Left lung (tissue), 10 donors: ENCODE data around the gene FADS3. TPM values are rescaled to one million over a fixed set of nuclear protein-coding genes. Genes with fewer than 3 reads are reported as not detected.
A peak's percentile ranks its signal among the peaks of the same experiment; 100 is the strongest.

Experiments used
- ATAC-seq: fragments of 200-7000 bp; cut with Tn5 transposase; one replicate; pipeline ENCODE4 v1.9.1; 2020; ENCODE audit warnings: moderate library complexity
- DNase-seq, 4 donors: peaks; one replicate each; pipeline ENCODE4 v3.0.0-alpha.2; 2013 to 2020
- H3K27ac ChIP-seq, 2 donors: fragments of 200-600 bp; sonication (generic) in 1 of 2; one replicate each; pipeline versions ENCODE4 v1.5.0 to v1.8.0; 2020 to 2021
- H3K27me3 ChIP-seq, 2 donors: fragments of 200-600 bp; sonication (generic) in 1 of 2; one replicate each; pipeline versions ENCODE4 v1.5.0 to v1.8.0; 2020 to 2021
- H3K36me3 ChIP-seq, 2 donors: fragments of 200-600 bp; sonication (generic) in 1 of 2; one replicate each; pipeline versions ENCODE4 v1.5.0 to v1.8.0; 2020 to 2021
- H3K4me1 ChIP-seq, 2 donors: fragments of 200-600 bp; one replicate each; pipeline ENCODE4 v1.8.0; 2021
- H3K4me3 ChIP-seq, 2 donors: fragments of 200-600 bp; sonication (generic) in 1 of 2; one replicate each; pipeline versions ENCODE4 v1.5.0 to v1.8.0; 2020 to 2021; ENCODE audit warnings: mild to moderate bottlenecking in 1 of 2
- H3K9me3 ChIP-seq, 2 donors: fragments of 200-600 bp; sonication (generic) in 1 of 2; one replicate each; pipeline versions ENCODE4 v1.5.0 to v1.8.0; 2020 to 2021
- CTCF ChIP-seq, 2 donors: fragments of 200-600 bp; sonication (generic) in 1 of 2; IDR thresholded peaks; one replicate each; pipeline versions ENCODE4 v1.5.0 to v1.8.0; 2021; ENCODE audit warnings: antibody characterized with exemption in 2 of 2
- intact Hi-C, 2 donors: fragments of 100-400 bp; cut with DNase I; formaldehyde crosslinking; loops; one replicate each; pipeline versions ENCODE4 v1.11.2 to v1.14.2; 2022
- polyA plus RNA-seq, 6 donors: library from polyadenylated mRNA; unstranded; fragments of 120-200 nt; gene quantifications; one replicate each; pipeline ENCODE4 v1.2.1, GENCODE V29; 2013; ENCODE audit not compliant: insufficient read length in 6 of 6
- total RNA-seq, 2 donors: library from RNA; stranded (reverse); fragmentation: NEBNext Ultra II Directional; extraction: Animal tissue kit (Norgen Biotek cat#: 25700); gene quantifications; one replicate each; pipeline ENCODE4 v1.2.1, GENCODE V29; 2021
- donor health status: DM: no; HTN: yes; CAD: no.
- donor health status: DM: no; HTN: no; CAD: no.

FADS3 gene
- total and polyA plus RNA-seq, 8 donors = 8.3 to 71.4 (median 12.9) TPM

GRCh38 chr11:61889831-61890230 is 1.5 kb downstream of the FADS3 start:
- Histone ChIP-seq H3K27ac (no peak overlapping the region), H3K27me3 (peaks cover 0 to 22% of the 10 kb centered on the region in 2 donors), H3K4me3 (peak overlapping the region in 1 of 2 donors; percentile 74), H3K36me3 (no peaks in the 10 kb centered on the region), H3K4me1 (peaks cover 6 to 33% of the 10 kb centered on the region in 2 donors), H3K9me3 (no peaks in the 10 kb centered on the region)
- ATAC-seq (no peak), DNase-seq (no peak)
- intact Hi-C loops = no loop called here
- no peak for TF ChIP-seq CTCF (IDR thresholded peaks at IDR 0.05)

GRCh38 chr11:61888590-61888989 is 2.8 kb downstream of the FADS3 start:
- intact Hi-C loops = no loop called here
- H3K4me3 ChIP-seq = no peak overlapping the region
- ATAC-seq (no peak), DNase-seq (no peak)
- peak overlapping the region; percentile 7 to 48 for H3K27ac ChIP-seq
- H3K27me3 ChIP-seq = peaks cover 0 to 22% of the 10 kb centered on the region in 2 donors
- H3K9me3 ChIP-seq = no peaks in the 10 kb centered on the region
- peaks cover 6 to 27% of the 10 kb centered on the region in 2 donors for H3K4me1 ChIP-seq
- H3K36me3 ChIP-seq = no peaks in the 10 kb centered on the region
- no peak for TF ChIP-seq CTCF (IDR thresholded peaks at IDR 0.05)

- no peak for TF ChIP-seq CTCF (IDR thresholded peaks at IDR 0.05)
- DNase-seq (peak in 1 of 4 donors; percentile 74), ATAC-seq (peak; percentile 24)
- intact Hi-C loops = no loop called here
- no peak overlapping the region for H3K4me3 ChIP-seq
- peak overlapping the region; percentile 7 to 48 for H3K27ac ChIP-seq
- no peaks in the 10 kb centered on the region for H3K36me3 ChIP-seq
- H3K9me3 ChIP-seq = no peaks in the 10 kb centered on the region
- H3K4me1 ChIP-seq = peaks cover 6 to 27% of the 10 kb centered on the region in 2 donors
- peaks cover 0 to 22% of the 10 kb centered on the region in 2 donors for H3K27me3 ChIP-seq
Measured at GRCh38 chr11:61887839-61888494, 3.4 kb downstream of the FADS3 start.

GRCh38 chr11:61886643-61887042 is 4.7 kb downstream of the FADS3 start:
- DNase-seq (no peak), ATAC-seq (no peak)
- Histone ChIP-seq H3K36me3 (no peaks in the 10 kb centered on the region), H3K4me3 (no peak overlapping the region), H3K27me3 (peaks cover 0 to 15% of the 10 kb centered on the region in 2 donors), H3K4me1 (peaks cover 6 to 22% of the 10 kb centered on the region in 2 donors), H3K27ac (no peak overlapping the region), H3K9me3 (no peaks in the 10 kb centered on the region)
- TF ChIP-seq CTCF (IDR thresholded peaks at IDR 0.05) = no peak
- intact Hi-C loops = no loop called here

- no peak overlapping the region for H3K4me3 ChIP-seq
- peaks cover 6 to 20% of the 10 kb centered on the region in 2 donors for H3K4me1 ChIP-seq
- TF ChIP-seq CTCF (IDR thresholded peaks at IDR 0.05) = no peak
- intact Hi-C loops = no loop called here
- no peaks in the 10 kb centered on the region for H3K36me3 ChIP-seq
- H3K27ac ChIP-seq = no peak overlapping the region
- peaks cover 0 to 8% of the 10 kb centered on the region in 2 donors for H3K27me3 ChIP-seq
- ATAC-seq (no peak), DNase-seq (no peak)
- no peaks in the 10 kb centered on the region for H3K9me3 ChIP-seq
Measured at GRCh38 chr11:61885784-61886580, 5.4 kb downstream of the FADS3 start.
